ENCODE data around the gene SLIT3.

The SLIT3 gene

DNA sequence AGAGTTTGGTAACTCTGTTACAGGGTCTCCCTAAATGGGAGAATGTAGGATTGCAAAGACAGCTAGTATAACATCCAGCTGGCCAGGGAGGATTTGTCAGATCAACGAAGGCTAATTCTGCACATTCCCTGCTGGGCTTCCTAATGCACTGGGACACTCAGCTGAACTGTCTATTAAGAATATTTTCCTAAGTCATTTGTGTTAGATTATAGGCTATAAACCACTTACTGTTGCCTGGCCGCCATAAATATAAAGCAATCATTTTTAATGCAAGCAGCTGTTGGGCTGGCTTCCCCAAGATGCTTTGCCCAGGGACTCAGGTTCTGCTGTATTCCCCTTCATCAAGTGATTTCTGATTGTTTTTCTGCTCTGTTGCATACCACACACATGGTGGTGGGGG lies 35.3 kb upstream of the SLIT3 start:
- TF ChIP-seq, protein P1, sequence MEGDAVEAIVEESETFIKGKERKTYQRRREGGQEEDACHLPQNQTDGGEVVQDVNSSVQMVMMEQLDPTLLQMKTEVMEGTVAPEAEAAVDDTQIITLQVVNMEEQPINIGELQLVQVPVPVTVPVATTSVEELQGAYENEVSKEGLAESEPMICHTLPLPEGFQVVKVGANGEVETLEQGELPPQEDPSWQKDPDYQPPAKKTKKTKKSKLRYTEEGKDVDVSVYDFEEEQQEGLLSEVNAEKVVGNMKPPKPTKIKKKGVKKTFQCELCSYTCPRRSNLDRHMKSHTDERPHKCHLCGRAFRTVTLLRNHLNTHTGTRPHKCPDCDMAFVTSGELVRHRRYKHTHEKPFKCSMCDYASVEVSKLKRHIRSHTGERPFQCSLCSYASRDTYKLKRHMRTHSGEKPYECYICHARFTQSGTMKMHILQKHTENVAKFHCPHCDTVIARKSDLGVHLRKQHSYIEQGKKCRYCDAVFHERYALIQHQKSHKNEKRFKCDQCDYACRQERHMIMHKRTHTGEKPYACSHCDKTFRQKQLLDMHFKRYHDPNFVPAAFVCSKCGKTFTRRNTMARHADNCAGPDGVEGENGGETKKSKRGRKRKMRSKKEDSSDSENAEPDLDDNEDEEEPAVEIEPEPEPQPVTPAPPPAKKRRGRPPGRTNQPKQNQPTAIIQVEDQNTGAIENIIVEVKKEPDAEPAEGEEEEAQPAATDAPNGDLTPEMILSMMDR (conservative IDR thresholded peaks at IDR 0.05; ENCODE audit: low read depth, low read length), result no peak
- no peak for DNase-seq (ENCODE audit: low read depth)
- H3K4me3 ChIP-seq (ENCODE audit: low read length), result no peak overlapping the region

DNA sequence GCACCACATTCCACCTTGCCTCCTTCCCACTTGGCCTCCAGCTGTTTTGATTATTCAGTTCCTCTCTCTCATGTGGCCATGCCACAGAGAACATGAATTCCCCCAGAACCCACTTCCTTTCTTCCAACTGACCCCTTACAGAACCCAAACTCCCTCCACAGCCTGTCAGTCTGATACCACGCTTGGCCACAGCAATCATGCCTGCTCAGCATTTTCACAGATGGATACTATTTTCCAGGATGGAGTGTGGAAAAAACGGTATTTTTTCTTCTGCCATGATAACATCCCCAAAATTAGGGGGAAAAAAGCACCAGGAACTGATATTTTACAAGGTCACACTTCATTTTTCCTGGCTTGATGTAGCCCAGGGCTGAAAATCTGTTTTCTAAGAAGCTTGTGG lies 34.9 kb upstream of the SLIT3 start:
- no peak overlapping the region for H3K4me3 ChIP-seq (ENCODE audit: low read length)
- no peak for DNase-seq (ENCODE audit: low read depth)
- TF ChIP-seq, protein P1 (conservative IDR thresholded peaks at IDR 0.05; ENCODE audit: low read depth, low read length), result no peak

DNA sequence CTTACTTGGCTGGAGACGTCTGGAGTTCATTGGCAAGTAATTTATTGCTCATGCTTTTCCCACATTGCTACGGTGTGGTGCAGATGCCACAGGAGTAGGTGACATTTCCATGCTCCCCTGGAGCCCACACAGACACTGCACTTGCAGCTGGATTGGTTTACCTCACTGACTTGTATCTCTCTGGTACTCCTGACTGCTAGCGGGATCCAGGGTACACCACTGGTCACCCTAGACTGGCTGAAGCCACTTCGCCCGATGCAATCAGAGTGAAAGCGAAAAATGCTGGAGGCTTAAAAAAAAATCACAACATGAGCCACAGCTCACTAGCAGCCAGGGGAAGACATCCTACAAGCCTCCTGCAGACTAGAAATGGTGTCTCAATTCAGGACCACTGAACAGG lies 32.6 kb upstream of the SLIT3 start:
- H3K4me3 ChIP-seq (ENCODE audit: low read length), result no peak overlapping the region
- TF ChIP-seq, protein P1 (conservative IDR thresholded peaks at IDR 0.05; ENCODE audit: low read depth, low read length), result no peak
- no peak for DNase-seq (ENCODE audit: low read depth)

DNA sequence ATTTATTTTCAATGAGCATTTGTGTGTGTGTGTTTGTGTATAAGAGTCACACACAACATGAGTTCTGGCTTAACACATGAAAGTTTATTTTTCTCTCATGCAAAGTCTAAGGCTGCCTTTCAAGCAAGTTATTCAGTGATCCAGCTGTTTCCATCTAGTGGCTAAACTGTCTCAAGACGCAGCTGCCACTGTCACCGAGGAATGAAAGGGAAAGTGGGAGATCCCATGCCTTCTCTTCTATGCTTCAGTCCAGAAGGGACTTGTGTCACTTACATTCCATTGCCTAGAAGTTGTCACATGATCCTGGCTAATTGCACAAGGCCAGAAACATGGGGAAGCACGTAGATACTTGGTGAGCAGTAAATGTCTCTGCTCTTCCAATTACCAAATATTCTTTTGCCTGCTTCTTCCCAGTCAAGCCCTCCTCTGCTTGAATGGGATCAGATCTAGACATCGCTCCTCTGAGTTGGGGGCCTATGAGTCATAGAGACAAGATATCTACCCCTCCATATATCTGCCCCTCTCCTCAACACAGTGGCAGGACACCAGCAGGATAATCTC lies 30.4 kb upstream of the SLIT3 start:
- no peak overlapping the region for H3K4me3 ChIP-seq (ENCODE audit: low read length)
- no peak for DNase-seq (ENCODE audit: low read depth)
- TF ChIP-seq, protein P1 (conservative IDR thresholded peaks at IDR 0.05; ENCODE audit: low read depth, low read length), result no peak

DNA sequence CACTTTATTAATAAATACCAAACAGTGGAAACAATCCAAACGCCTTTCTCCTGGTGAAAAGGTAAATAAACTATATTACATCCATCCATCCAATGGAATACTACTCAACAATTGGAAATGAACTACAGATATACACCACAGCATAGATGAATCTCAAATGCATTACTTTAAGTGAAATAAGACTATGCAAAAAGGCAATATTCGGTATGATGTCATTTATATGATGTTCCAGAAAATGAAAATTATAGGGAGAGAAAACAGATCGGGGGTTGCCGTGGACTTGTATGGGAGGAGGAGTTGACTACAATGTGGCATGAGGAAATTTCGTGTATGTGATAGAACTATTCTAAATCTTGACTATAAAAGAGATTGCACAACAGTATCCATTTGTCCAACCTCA lies 27.5 kb upstream of the SLIT3 start:
- no peak overlapping the region for H3K4me3 ChIP-seq (ENCODE audit: low read length)
- TF ChIP-seq, protein P1 (conservative IDR thresholded peaks at IDR 0.05; ENCODE audit: low read depth, low read length), result no peak
- DNase-seq (ENCODE audit: low read depth), result no peak

DNA sequence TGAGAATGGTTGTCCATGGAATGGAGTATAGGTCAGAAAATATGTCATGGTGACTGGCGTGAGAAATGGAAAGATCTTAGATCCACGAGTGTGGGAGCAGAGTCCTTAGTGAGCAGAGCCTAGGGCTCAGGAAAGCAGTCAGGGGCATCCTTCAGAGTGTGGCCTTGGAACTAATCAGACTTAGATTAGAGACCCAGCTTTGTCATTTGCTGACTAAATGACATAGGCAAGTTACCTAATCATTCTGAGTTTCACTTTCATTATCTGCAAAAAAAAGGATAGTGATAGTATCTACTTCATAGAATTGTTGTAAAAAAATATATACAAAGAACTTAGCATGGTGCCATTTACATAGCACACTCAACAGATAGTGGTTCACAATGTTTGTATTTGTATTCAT lies 24.3 kb upstream of the SLIT3 start:
- TF ChIP-seq, protein P1 (conservative IDR thresholded peaks at IDR 0.05; ENCODE audit: low read depth, low read length), result no peak
- no peak for DNase-seq (ENCODE audit: low read depth)
- H3K4me3 ChIP-seq (ENCODE audit: low read length), result no peak overlapping the region

DNA sequence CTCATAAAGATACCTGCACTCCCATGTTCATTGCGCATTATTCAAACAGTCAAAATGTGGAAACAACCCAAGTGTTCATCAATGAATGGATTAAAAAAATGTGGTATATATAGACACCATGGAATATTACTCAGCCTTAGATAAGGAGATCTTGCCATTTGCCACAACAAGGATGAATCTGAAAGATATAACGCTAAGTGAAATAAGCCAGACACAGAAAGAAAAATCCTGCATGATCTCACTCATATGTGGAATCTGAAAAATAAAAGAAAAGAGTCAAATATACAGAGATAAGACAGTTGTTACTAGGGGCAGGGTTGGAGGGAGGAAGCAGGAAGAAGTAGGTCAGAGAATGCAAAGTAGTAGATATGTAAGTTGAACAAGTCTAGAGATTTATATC lies 17.6 kb upstream of the SLIT3 start:
- TF ChIP-seq, protein P1 (conservative IDR thresholded peaks at IDR 0.05; ENCODE audit: low read depth, low read length), result no peak
- DNase-seq (ENCODE audit: low read depth), result no peak
- no peak overlapping the region for H3K4me3 ChIP-seq (ENCODE audit: low read length)

Data from retinal pigment epithelial cell (primary cell).